GM12891 (cell line): ENCODE measurements around the gene CARD16.
"Not testable (repeated sequence)": the region's sequence is repeated elsewhere in the genome, so short reads cannot be mapped to it uniquely, and the experiment has no call there.

Experiments used
- DNase-seq: peaks from one replicate; pipeline ENCODE4 v3.0.0; 2011; ENCODE audit warnings: low spot score; ENCODE audit not compliant: insufficient read length
- FAIRE-seq: peaks from 2 replicates; lab custom pipeline; 2011; peaks lifted over from hg19 to GRCh38; lab: Jason Lieb, UNC
- PAX5 ChIP-seq: IDR thresholded peaks from 2 replicates; pipeline ENCODE4 v1.6.1; 2011; ENCODE audit warnings: low read length, moderate library complexity, mild to moderate bottlenecking; ENCODE audit not compliant: insufficient read depth, severe bottlenecking
- POLR2A ChIP-seq: IDR thresholded peaks from 2 replicates; pipeline ENCODE4 v1.6.1; 2011; ENCODE audit warnings: low read depth, low read length, control low read depth
- POLR2AphosphoS5 ChIP-seq: IDR thresholded peaks from 2 replicates; pipeline ENCODE4 v1.6.1; 2011; ENCODE audit warnings: low read depth, low read length, control low read depth
- POU2F2 ChIP-seq: IDR thresholded peaks from 2 replicates; pipeline ENCODE4 v1.6.1; 2011; ENCODE audit warnings: low read depth, mild to moderate bottlenecking, control low read depth, low read length, moderate library complexity
- SPI1 ChIP-seq: IDR thresholded peaks from 2 replicates; pipeline ENCODE4 v1.6.1; 2011; ENCODE audit warnings: low read depth, low read length, control low read depth
- TAF1 ChIP-seq: IDR thresholded peaks from 2 replicates; pipeline ENCODE4 v1.6.1; 2011; ENCODE audit warnings: low read depth, low read length, control low read depth

CARD16 gene

DNA sequence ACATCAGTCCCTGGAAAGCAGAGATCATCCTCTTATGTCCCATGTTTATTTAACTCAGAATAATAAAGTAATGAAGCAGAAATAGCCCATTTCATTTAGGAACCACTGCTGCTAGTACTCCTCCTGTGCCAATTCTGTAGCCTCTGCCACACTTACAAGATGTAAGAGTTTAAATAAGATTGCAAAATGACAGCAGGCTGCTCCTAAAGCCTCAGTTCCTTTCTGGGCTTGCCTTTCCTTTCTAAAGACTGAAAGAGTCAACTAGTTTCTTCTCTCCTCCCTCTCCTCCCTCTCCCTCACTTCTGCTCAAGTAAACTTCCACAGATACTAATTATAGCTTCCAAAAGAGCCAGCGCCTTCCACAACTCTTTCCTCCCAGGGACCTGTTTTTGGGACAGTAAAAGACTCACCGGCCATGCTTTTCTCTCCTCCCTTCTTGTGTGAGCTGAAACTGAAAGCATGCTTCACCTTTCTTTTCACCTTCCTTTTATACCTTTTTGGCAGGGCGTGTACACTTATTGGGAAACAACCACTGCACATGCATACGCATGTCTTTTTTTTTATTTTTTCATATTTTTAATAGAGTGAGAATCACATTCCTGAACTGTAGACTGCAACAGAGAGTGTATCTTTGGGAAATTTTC lies 26.1 kb upstream of the CARD16 start:
- no peak for TF ChIP-seq SPI1
- no peak for TF ChIP-seq TAF1
- TF ChIP-seq POLR2AphosphoS5, result no peak
- TF ChIP-seq PAX5, result no peak
- no peak for TF ChIP-seq POLR2A
- no peak for TF ChIP-seq POU2F2
- DNase-seq, result no peak
- FAIRE-seq, result no peak

DNA sequence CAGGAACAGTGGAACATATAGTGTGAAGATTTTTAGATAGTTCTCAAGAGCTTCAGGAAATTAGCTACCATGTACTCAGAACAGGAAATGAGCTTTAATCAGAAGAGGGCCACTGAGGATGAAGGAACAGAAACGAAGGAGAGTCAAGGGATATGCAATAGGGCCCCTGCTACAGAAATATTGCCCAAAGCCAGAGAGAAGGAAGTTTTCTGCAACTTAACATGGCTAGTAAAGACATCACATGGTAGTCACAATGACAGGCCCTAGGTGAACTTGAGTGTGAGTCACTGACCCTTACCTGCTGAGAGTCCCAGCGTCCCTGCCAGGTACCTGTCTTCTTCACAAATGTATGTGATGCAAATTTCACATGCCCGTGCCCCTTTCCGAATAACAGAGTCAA lies 25.2 kb upstream of the CARD16 start:
- FAIRE-seq, result no peak
- no peak for TF ChIP-seq PAX5
- TF ChIP-seq TAF1, result no peak
- no peak for TF ChIP-seq POU2F2
- no peak for TF ChIP-seq POLR2A
- no peak for TF ChIP-seq POLR2AphosphoS5
- no peak for TF ChIP-seq SPI1
- no peak for DNase-seq

GRCh38 chr11:105069749-105070148 lies 24.6 kb upstream of the CARD16 start:
- DNase-seq, FAIRE-seq: not testable (repeated sequence)

DNA sequence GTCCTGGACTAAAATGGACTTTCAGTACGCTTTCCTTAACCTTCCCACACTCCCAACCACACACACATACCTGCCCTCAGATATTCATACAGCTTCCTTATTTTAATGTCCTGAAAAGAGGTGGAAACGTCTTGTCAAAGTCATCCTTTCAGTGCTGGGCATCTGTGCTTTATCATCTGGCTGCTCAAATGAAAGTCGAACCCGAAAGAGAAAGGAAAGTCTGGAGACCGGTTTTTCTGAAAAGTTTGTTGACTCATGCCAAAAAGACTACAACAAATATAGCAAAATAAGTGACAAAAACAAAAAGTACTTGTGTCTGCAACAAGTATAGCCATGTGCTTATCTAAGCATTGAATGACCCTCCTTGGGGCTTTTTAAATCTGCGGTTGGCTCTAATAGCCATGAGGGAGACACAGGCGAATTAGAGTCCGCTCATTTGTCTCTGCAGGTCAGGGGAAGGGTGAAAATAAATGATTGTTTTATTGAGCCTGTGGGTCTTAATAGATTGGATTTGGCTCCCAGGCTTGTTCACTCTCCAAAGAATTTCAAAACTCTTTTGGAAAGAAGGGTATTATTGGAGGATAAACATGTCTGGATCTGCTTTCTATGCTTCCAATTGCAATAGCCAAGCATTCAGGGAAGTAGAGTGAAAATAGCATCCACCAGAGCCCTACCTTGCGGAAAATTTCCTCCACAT lies 18.3 kb upstream of the CARD16 start:
- not testable (repeated sequence) for DNase-seq, FAIRE-seq

DNA sequence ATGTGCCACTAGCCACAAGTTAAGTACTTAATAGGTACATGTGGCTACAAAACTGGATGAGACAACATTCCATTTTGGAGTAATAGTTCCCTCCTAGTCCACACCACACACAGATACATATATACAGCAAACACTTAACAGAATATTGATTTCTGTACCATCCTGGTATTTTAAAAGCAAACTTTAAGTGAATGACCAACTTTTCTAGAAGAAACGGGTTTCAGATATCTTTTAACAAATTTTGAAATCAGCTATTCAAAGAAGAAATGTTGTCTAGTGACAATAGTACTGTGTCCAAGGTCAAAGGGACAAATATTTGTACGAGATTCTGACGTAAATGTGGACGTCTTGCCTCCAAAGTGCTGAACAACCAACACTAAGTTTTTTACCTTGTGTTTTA lies 12.3 kb upstream of the CARD16 start:
- FAIRE-seq, result no peak
- TF ChIP-seq POU2F2 (no peak), SPI1 (no peak), PAX5 (no peak), TAF1 (no peak), POLR2A (no peak), POLR2AphosphoS5 (no peak)
- no peak for DNase-seq

DNA sequence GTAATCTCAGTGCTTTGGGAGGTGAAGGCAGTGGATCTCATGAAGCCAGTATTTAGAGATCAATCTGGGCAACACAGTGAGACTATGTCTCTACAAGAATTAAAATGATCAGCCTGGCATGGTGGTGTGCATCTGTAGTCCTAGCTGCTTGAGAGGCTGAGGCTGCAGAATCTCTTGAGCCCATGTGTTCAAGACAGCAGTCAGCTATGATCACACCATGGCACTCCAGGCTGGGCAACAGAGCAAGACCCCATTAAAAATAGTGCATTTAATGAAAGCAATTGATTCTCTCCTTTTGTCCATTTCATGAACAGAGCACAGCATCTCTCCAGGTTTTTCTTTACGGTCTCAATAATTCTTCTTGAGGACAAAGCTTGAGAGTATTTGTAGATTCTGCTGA lies 11.3 kb upstream of the CARD16 start:
- DNase-seq (no peak), FAIRE-seq (no peak)
- TF ChIP-seq POLR2AphosphoS5, result no peak
- no peak for TF ChIP-seq TAF1
- TF ChIP-seq SPI1, result no peak
- TF ChIP-seq PAX5, result no peak
- no peak for TF ChIP-seq POLR2A
- no peak for TF ChIP-seq POU2F2

DNA sequence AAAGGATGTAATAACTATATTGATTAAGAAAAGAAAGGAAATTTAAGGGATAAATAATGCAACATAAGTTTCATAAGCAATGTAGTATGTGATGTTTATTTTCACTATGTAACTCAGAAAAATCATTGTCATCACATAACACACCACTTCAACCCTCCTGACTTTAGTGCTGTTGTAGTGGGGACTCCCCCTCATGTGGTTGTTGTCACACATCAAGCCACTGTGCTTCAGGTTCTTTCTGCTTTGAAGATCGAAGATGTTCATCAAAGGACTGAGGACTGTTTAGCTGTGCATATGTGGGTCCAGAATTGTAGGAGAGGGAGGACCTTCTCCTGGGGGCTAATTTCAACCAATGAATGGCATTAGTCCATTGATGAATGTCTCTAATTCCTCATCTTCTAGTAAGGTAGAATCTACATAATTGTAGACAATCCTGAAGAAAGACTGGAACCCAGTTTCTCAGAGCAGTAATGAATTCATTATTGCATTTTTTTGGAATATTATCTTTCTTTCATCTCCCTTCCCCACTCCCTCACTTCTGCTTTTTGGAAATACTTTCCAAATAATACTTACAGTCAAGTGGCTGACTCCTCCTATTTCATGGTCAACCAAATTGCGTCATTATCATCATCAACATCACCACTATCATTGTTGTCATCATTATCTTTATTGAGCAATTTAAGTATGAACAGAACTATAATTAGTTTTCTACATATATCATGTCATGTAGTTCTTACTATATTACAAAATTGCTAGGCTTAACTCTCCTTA lies 9.8 kb upstream of the CARD16 start:
- DNase-seq (no peak), FAIRE-seq (no peak)
- no peak for TF ChIP-seq POU2F2

- no peak for FAIRE-seq
These were observed 7.4 kb upstream of the CARD16 start for GRCh38 chr11:105052487-105052886.

DNA sequence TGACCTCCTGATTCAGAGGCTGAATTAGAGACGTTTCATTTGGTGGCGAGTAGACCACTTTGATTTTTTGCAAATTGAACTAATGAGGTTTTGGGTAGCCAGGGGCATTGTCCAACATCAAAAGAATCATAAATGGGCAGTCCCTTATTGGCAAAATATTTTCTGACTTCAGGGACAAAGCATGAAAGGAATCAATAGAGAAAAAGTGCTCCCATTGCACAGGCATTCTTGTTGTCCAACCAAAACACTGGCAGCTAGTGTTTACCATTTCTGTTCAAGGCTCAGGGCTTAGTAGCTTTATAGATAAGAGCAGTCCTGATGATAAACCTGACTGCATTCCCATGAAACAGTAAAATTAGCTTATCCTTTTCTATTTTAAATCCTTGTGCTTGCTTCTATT lies 6.4 kb upstream of the CARD16 start:
- FAIRE-seq (no peak), DNase-seq (no peak)
- TF ChIP-seq POLR2A, result no peak
- no peak for TF ChIP-seq POLR2AphosphoS5
- no peak for TF ChIP-seq TAF1
- TF ChIP-seq SPI1, result no peak
- TF ChIP-seq PAX5, result no peak
- no peak for TF ChIP-seq POU2F2

More at GRCh38 chr11:105052487-105052886, 7.4 kb upstream of the CARD16 start:
- DNase-seq, result no peak
- TF ChIP-seq TAF1 (no peak), POLR2AphosphoS5 (no peak), POLR2A (no peak), POU2F2 (no peak), PAX5 (no peak), SPI1 (no peak)

DNA sequence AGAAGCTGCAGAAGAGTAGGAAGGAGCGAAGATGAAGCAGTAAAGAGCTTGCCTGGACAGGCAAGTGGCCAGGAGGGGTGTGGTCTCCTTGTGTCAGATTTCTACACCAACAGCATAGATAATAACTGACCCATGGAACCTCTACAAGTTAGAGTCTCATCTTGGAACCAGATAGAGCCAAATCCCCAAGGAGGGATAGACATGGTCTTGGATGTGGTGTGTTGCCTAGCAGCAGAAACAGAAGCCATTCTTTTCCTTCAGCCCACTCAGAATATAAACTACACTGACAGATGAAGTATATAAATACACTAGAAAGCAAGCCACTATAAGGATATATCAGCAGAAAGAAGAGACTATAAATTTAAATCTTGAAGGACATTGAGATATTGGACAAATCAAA lies 4.3 kb upstream of the CARD16 start:
- TF ChIP-seq POLR2A, result no peak
- no peak for TF ChIP-seq SPI1
- no peak for TF ChIP-seq PAX5
- no peak for TF ChIP-seq POLR2AphosphoS5
- TF ChIP-seq TAF1, result no peak
- no peak for TF ChIP-seq POU2F2
- no peak for DNase-seq
- FAIRE-seq, result no peak
